ENCODE results near the gene TOMM22.

- TF ChIP-seq POLR2AphosphoS5 (IDR thresholded peaks at IDR 0.05; ENCODE audit: low read depth, low read length) (no peak), TAF1 (IDR thresholded peaks at IDR 0.05; ENCODE audit: borderline replicate concordance, insufficient read depth, low read length) (no peak)
Measured at GRCh38 chr22:38697425-38698089, 15.8 kb downstream of the TOMM22 start.

All from PFSK-1 (cell line).